Measurements from ENCODE around the gene GPX4. TPM values are rescaled to one million over a fixed set of nuclear protein-coding genes. Genes with fewer than 3 reads are reported as not detected.
A peak's percentile ranks its signal among the peaks of the same experiment; 100 is the strongest.
"Not testable (repeated sequence)": the region's sequence is repeated elsewhere in the genome, so short reads cannot be mapped to it uniquely, and the experiment has no call there.

The GPX4 gene
- total RNA-seq, 1 donor from 2014 or later: 150 TPM

GRCh38 chr19:1126984-1127760 is 23.4 kb downstream of the GPX4 start:
- DNase-seq (ENCODE audit: low spot score in 2 of 2) (no peak), FAIRE-seq (no peak)

- FAIRE-seq (no peak), DNase-seq (ENCODE audit: low spot score in 2 of 2) (no peak)
Observed at GRCh38 chr19:1128106-1128505, 24.3 kb downstream of the GPX4 start.

- FAIRE-seq; DNase-seq (ENCODE audit: low spot score in 2 of 2): not testable (repeated sequence)
Observed at GRCh38 chr19:1129084-1129483, 25.3 kb downstream of the GPX4 start.

- DNase-seq (ENCODE audit: low spot score in 2 of 2): no peak
- no peak for FAIRE-seq
Observed at GRCh38 chr19:1129535-1129934, 25.7 kb downstream of the GPX4 start.

- DNase-seq (ENCODE audit: low spot score in 2 of 2) (no peak), FAIRE-seq (no peak)
Observed at GRCh38 chr19:1130771-1131717, 27.2 kb downstream of the GPX4 start.

- FAIRE-seq: no peak
- peak in 1 of 2 donors; percentile 80 for DNase-seq (ENCODE audit: low spot score in 2 of 2)
Observed at GRCh38 chr19:1131718-1132551, 28.1 kb downstream of the GPX4 start.

- no peak for FAIRE-seq
- DNase-seq (ENCODE audit: low spot score in 2 of 2): no peak
Observed at GRCh38 chr19:1132552-1133383, 29.0 kb downstream of the GPX4 start.

GRCh38 chr19:1133471-1133929 is 29.7 kb downstream of the GPX4 start:
- DNase-seq (ENCODE audit: low spot score in 2 of 2): no peak
- no peak for FAIRE-seq

- FAIRE-seq: no peak
- DNase-seq (ENCODE audit: low spot score in 2 of 2): no peak
Observed at GRCh38 chr19:1134431-1134830, 30.6 kb downstream of the GPX4 start.

- no peak for FAIRE-seq
- DNase-seq (ENCODE audit: low spot score in 2 of 2): no peak
Observed at GRCh38 chr19:1135454-1135853, 31.7 kb downstream of the GPX4 start.

GRCh38 chr19:1136201-1136600 is 32.4 kb downstream of the GPX4 start:
- DNase-seq (ENCODE audit: low spot score in 2 of 2) (no peak), FAIRE-seq (no peak)

- no peak for FAIRE-seq
- no peak for DNase-seq (ENCODE audit: low spot score in 2 of 2)
Observed at GRCh38 chr19:1136621-1137317, 33.0 kb downstream of the GPX4 start.

- DNase-seq (ENCODE audit: low spot score in 2 of 2) (no peak), FAIRE-seq (no peak)
Observed at GRCh38 chr19:1138121-1138520, 34.3 kb downstream of the GPX4 start.

GRCh38 chr19:1139126-1139525 is 35.3 kb downstream of the GPX4 start:
- no peak for FAIRE-seq
- DNase-seq (ENCODE audit: low spot score in 2 of 2): no peak

- no peak for DNase-seq (ENCODE audit: low spot score in 2 of 2)
- no peak for FAIRE-seq
Observed at GRCh38 chr19:1140272-1141027, 36.7 kb downstream of the GPX4 start.

- DNase-seq (ENCODE audit: low spot score in 2 of 2) (no peak), FAIRE-seq (no peak)
Observed at GRCh38 chr19:1141944-1142343, 38.1 kb downstream of the GPX4 start.

- DNase-seq (ENCODE audit: low spot score in 2 of 2): no peak
- no peak for FAIRE-seq
Observed at GRCh38 chr19:1143828-1144399, 40.1 kb downstream of the GPX4 start.

GRCh38 chr19:1144741-1145140 is 40.9 kb downstream of the GPX4 start:
- DNase-seq (ENCODE audit: low spot score in 2 of 2): no peak
- FAIRE-seq: no peak

Measured in frontal cortex (tissue), 4 donors.